HepG2 (cell line): ENCODE data around the gene GPR107. TPM values are rescaled to one million over a fixed set of nuclear protein-coding genes. Genes with fewer than 3 reads are reported as not detected.

Experiments
- ARNT ChIP-seq: fragments of 450-650 bp; IDR thresholded peaks from 2 replicates; pipeline ENCODE4 v1.6.1; 2017
- HIVEP1 ChIP-seq: sonication (generic); formaldehyde crosslinking; IDR thresholded peaks from 2 replicates; pipeline ENCODE4 v1.4.0; 2020; ENCODE audit warnings: mild to moderate bottlenecking, missing genetic modification reagents
- SMAD3 ChIP-seq: sonication (generic); formaldehyde crosslinking; IDR thresholded peaks from 2 replicates; pipeline ENCODE4 v1.4.0; 2020; ENCODE audit warnings: missing genetic modification reagents
- SMYD3 ChIP-seq: sonication (generic); formaldehyde crosslinking; IDR thresholded peaks from 2 replicates; pipeline ENCODE4 v1.8.1; 2023; ENCODE audit warnings: mild to moderate bottlenecking, missing genetic modification reagents
- TRIM24 ChIP-seq: sonication (generic); formaldehyde crosslinking; IDR thresholded peaks from 2 replicates; pipeline ENCODE4 v1.8.0; 2022; ENCODE audit warnings: mild to moderate bottlenecking, missing genetic modification reagents
- ZMAT3 ChIP-seq: sonication (generic); formaldehyde crosslinking; conservative IDR thresholded peaks from 2 replicates; pipeline ENCODE4 v1.7.0; 2021; ENCODE audit warnings: missing genetic modification reagents
- ZNF225 ChIP-seq: sonication (generic); formaldehyde crosslinking; IDR thresholded peaks from 2 replicates; pipeline ENCODE4 v1.4.0; 2020; ENCODE audit warnings: mild to moderate bottlenecking, missing genetic modification reagents
- ZNF552 ChIP-seq: sonication (generic); formaldehyde crosslinking; IDR thresholded peaks from 2 replicates; pipeline ENCODE4 v1.9.0; 2022; ENCODE audit warnings: missing genetic modification reagents, mild to moderate bottlenecking, borderline replicate concordance
- ZNF670 ChIP-seq: sonication (generic); formaldehyde crosslinking; IDR thresholded peaks from 2 replicates; pipeline ENCODE4 v1.8.0; 2022; ENCODE audit warnings: mild to moderate bottlenecking, missing genetic modification reagents, borderline replicate concordance
- polyA plus RNA-seq, 8 experiments: library from polyadenylated mRNA; depleted of rRNA in 3 of 8; stranded (reverse) in 7 of 8; unstranded in 1 of 8; fragments of >200 nt; fragmentation: Illumina TruSeq in 4 of 8; extraction: Trizol in 4 of 8; gene quantifications; 2 replicates each; pipeline versions ENCODE4 v1.2.1 to v1.2.3, GENCODE V29; 2011 to 2016; ENCODE audit warnings: low read depth in 4 of 8, missing spikeins in 1 of 8, mixed read lengths in 1 of 8; ENCODE audit not compliant: insufficient read depth in 1 of 8
- total RNA-seq, 5 experiments: library from RNA; depleted of rRNA; stranded (reverse); fragments of >200 nt; fragmentation: Illumina TruSeq; extraction: Trizol; gene quantifications; 2 replicates each; pipeline ENCODE4 v1.2.3, GENCODE V29; 2016; ENCODE audit warnings: low read depth in 1 of 5
- TF ChIP-seq, protein P1 (sequence below): sonication (generic); formaldehyde crosslinking; IDR thresholded peaks from 2 replicates; pipeline ENCODE4 v1.4.0; 2020; ENCODE audit warnings: mild to moderate bottlenecking, missing genetic modification reagents
- TF ChIP-seq, protein P2 (sequence below): sonication (generic); formaldehyde crosslinking; IDR thresholded peaks from 2 replicates; pipeline ENCODE4 v1.4.0; 2020; ENCODE audit warnings: low read depth, mild to moderate bottlenecking, missing genetic modification reagents
- TF ChIP-seq, protein P3 (sequence below): sonication (generic); formaldehyde crosslinking; IDR thresholded peaks from 2 replicates; pipeline ENCODE4 v1.9.0; 2021; ENCODE audit warnings: mild to moderate bottlenecking, missing genetic modification reagents
- TF ChIP-seq, protein P4 (sequence below): sonication (generic); formaldehyde crosslinking; IDR thresholded peaks from 2 replicates; pipeline ENCODE4 v1.4.0; 2020; ENCODE audit warnings: low read depth, missing genetic modification reagents
- TF ChIP-seq, protein P5 (sequence below): sonication (generic); formaldehyde crosslinking; IDR thresholded peaks from 2 replicates; pipeline ENCODE4 v1.4.0; 2020; ENCODE audit warnings: missing genetic modification reagents

GPR107 gene
- total and polyA plus RNA-seq, 2 of the 13 experiments (the other 11 are each of a cell fraction or from before 2014, with no cell fraction given), result 22.5 to 24.4 TPM

DNA sequence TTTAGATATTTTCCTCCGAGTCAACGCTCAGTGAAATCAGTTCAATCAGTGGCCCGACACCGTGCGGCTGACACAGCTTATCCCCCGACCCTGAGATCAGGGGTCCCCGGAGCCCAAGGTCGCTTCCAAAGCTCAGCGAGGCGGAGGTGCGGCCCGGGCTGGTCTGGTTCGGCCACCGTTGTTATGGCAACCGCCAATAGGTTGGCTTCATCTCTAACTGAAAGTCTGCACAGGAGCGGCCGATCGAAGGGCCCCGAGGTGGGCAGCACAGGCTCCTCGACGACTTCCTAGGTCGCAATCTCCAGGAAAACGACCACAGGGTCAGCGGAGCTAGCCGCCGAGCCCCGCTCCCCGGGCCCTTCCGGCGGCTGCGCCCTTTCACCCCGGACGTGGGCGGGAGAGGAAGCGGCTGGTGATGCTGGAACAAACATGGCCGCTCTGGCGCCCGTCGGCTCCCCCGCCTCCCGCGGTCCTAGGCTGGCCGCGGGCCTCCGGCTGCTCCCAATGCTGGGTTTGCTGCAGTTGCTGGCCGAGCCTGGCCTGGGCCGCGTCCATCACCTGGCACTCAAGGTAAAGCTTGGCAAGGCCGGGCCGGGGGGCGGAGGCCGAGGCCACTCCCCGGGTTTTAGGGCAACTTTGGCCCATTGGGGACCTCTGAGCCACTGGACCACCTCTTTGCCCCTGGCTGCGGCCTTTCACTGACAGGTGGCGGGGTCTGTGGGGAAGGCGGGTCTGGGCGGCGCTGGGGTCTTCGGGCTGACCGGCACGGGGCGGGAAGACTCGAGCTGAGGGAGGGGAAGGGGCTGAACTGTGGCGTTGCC is at the start of gene GPR107 (continued):
- TF ChIP-seq, protein P1, sequence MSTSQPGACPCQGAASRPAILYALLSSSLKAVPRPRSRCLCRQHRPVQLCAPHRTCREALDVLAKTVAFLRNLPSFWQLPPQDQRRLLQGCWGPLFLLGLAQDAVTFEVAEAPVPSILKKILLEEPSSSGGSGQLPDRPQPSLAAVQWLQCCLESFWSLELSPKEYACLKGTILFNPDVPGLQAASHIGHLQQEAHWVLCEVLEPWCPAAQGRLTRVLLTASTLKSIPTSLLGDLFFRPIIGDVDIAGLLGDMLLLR (CRISPR knock-in tag), result no peak
- TF ChIP-seq, protein P2, sequence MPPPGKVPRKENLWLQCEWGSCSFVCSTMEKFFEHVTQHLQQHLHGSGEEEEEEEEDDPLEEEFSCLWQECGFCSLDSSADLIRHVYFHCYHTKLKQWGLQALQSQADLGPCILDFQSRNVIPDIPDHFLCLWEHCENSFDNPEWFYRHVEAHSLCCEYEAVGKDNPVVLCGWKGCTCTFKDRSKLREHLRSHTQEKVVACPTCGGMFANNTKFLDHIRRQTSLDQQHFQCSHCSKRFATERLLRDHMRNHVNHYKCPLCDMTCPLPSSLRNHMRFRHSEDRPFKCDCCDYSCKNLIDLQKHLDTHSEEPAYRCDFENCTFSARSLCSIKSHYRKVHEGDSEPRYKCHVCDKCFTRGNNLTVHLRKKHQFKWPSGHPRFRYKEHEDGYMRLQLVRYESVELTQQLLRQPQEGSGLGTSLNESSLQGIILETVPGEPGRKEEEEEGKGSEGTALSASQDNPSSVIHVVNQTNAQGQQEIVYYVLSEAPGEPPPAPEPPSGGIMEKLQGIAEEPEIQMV (CRISPR knock-in tag), result no peak
- TF ChIP-seq, protein P3, sequence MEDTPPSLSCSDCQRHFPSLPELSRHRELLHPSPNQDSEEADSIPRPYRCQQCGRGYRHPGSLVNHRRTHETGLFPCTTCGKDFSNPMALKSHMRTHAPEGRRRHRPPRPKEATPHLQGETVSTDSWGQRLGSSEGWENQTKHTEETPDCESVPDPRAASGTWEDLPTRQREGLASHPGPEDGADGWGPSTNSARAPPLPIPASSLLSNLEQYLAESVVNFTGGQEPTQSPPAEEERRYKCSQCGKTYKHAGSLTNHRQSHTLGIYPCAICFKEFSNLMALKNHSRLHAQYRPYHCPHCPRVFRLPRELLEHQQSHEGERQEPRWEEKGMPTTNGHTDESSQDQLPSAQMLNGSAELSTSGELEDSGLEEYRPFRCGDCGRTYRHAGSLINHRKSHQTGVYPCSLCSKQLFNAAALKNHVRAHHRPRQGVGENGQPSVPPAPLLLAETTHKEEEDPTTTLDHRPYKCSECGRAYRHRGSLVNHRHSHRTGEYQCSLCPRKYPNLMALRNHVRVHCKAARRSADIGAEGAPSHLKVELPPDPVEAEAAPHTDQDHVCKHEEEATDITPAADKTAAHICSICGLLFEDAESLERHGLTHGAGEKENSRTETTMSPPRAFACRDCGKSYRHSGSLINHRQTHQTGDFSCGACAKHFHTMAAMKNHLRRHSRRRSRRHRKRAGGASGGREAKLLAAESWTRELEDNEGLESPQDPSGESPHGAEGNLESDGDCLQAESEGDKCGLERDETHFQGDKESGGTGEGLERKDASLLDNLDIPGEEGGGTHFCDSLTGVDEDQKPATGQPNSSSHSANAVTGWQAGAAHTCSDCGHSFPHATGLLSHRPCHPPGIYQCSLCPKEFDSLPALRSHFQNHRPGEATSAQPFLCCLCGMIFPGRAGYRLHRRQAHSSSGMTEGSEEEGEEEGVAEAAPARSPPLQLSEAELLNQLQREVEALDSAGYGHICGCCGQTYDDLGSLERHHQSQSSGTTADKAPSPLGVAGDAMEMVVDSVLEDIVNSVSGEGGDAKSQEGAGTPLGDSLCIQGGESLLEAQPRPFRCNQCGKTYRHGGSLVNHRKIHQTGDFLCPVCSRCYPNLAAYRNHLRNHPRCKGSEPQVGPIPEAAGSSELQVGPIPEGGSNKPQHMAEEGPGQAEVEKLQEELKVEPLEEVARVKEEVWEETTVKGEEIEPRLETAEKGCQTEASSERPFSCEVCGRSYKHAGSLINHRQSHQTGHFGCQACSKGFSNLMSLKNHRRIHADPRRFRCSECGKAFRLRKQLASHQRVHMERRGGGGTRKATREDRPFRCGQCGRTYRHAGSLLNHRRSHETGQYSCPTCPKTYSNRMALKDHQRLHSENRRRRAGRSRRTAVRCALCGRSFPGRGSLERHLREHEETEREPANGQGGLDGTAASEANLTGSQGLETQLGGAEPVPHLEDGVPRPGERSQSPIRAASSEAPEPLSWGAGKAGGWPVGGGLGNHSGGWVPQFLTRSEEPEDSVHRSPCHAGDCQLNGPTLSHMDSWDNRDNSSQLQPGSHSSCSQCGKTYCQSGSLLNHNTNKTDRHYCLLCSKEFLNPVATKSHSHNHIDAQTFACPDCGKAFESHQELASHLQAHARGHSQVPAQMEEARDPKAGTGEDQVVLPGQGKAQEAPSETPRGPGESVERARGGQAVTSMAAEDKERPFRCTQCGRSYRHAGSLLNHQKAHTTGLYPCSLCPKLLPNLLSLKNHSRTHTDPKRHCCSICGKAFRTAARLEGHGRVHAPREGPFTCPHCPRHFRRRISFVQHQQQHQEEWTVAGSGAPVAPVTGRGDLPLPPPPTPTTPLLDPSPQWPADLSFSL (CRISPR knock-in tag), result no peak
- TF ChIP-seq, protein P4, sequence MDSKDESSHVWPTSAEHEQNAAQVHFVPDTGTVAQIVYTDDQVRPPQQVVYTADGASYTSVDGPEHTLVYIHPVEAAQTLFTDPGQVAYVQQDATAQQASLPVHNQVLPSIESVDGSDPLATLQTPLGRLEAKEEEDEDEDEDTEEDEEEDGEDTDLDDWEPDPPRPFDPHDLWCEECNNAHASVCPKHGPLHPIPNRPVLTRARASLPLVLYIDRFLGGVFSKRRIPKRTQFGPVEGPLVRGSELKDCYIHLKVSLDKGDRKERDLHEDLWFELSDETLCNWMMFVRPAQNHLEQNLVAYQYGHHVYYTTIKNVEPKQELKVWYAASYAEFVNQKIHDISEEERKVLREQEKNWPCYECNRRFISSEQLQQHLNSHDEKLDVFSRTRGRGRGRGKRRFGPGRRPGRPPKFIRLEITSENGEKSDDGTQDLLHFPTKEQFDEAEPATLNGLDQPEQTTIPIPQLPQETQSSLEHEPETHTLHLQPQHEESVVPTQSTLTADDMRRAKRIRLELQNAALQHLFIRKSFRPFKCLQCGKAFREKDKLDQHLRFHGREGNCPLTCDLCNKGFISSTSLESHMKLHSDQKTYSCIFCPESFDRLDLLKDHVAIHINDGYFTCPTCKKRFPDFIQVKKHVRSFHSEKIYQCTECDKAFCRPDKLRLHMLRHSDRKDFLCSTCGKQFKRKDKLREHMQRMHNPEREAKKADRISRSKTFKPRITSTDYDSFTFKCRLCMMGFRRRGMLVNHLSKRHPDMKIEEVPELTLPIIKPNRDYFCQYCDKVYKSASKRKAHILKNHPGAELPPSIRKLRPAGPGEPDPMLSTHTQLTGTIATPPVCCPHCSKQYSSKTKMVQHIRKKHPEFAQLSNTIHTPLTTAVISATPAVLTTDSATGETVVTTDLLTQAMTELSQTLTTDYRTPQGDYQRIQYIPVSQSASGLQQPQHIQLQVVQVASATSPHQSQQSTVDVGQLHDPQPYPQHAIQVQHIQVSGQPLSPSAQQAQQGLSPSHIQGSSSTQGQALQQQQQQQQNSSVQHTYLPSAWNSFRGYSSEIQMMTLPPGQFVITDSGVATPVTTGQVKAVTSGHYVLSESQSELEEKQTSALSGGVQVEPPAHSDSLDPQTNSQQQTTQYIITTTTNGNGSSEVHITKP (CRISPR knock-in tag), result no peak
- TF ChIP-seq ZNF670 (CRISPR knock-in tag) (no peak), SMAD3 (CRISPR knock-in tag) (peak; percentile 56; the same call in 1 of the 2 replicates), TRIM24 (CRISPR knock-in tag) (no peak), HIVEP1 (CRISPR knock-in tag) (0 out of 2 replicates have a peak, but pooled peaks have one; percentile 65), ZNF552 (peak; percentile 49; the same call in 1 of the 2 replicates), ARNT (no peak), ZMAT3 (CRISPR knock-in tag) (peak; percentile 51; the same call in 1 of the 2 replicates), ZNF225 (CRISPR knock-in tag) (0 out of 2 replicates have a peak, but pooled peaks have one; percentile 11), SMYD3 (CRISPR knock-in tag) (no peak)
- TF ChIP-seq, protein P5, sequence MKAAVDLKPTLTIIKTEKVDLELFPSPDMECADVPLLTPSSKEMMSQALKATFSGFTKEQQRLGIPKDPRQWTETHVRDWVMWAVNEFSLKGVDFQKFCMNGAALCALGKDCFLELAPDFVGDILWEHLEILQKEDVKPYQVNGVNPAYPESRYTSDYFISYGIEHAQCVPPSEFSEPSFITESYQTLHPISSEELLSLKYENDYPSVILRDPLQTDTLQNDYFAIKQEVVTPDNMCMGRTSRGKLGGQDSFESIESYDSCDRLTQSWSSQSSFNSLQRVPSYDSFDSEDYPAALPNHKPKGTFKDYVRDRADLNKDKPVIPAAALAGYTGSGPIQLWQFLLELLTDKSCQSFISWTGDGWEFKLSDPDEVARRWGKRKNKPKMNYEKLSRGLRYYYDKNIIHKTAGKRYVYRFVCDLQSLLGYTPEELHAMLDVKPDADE, result peak; percentile 37; the same call in 1 of the 2 replicates
